Activated B cell treated with CpG ODN at 0.5 μM for 24 hours (primary cell): ENCODE data around the gene SLC13A3. TPM values are rescaled to one million over a fixed set of nuclear protein-coding genes. Genes with fewer than 3 reads are reported as not detected.

Source experiments
- ATAC-seq: fragments of 200-7000 bp; cut with Tn5 transposase; one replicate; pipeline ENCODE4 v1.10.0; 2021; ENCODE audit warnings: low read depth, mild to moderate bottlenecking, moderate library complexity
- CTCF ChIA-PET: fragments of 350-600 bp; sonication (Branson Sonifier 250); formaldehyde crosslinking; loops from one replicate; lab custom pipeline; 2021; ENCODE audit warnings: antibody characterized with exemption; lab: Charles Lee
- POLR2A ChIA-PET: fragments of 350-600 bp; sonication (Branson Sonifier 250); formaldehyde crosslinking; loops from one replicate; lab custom pipeline; 2021; ENCODE audit warnings: antibody characterized with exemption; lab: Charles Lee
- DNase-seq: peaks from one replicate; pipeline ENCODE4 v3.0.0; 2022
- H3K27ac Mint-ChIP-seq: one replicate; pipeline ENCODE4 v1.8.0; 2020; ENCODE audit warnings: mixed read lengths
- H3K27me3 Mint-ChIP-seq: one replicate; pipeline ENCODE4 v1.8.0; 2021; ENCODE audit warnings: mixed read lengths
- H3K36me3 Mint-ChIP-seq: one replicate; pipeline ENCODE4 v1.8.0; 2021; ENCODE audit warnings: low read depth, mixed read lengths
- H3K4me1 Mint-ChIP-seq: one replicate; pipeline ENCODE4 v1.8.0; 2021; ENCODE audit warnings: mixed read lengths
- H3K4me3 Mint-ChIP-seq: one replicate; pipeline ENCODE4 v1.8.0; 2020; ENCODE audit warnings: mild to moderate bottlenecking, mixed read lengths
- H3K9me3 Mint-ChIP-seq: one replicate; pipeline ENCODE4 v1.8.0; 2020; ENCODE audit warnings: mixed read lengths
- intact Hi-C: fragments of 100-400 bp; cut with micrococcal nuclease; formaldehyde crosslinking; loops from one replicate; pipeline ENCODE4 v1.15.1; 2024
- total RNA-seq: library from RNA; stranded (reverse); gene quantifications from 2 replicates; pipeline ENCODE4 v1.2.3, GENCODE V29; 2022
- TF ChIP-seq, protein P1 (sequence below): fragments of 200-600 bp; IDR thresholded peaks from one replicate; pipeline ENCODE4 v1.8.0; 2022; ENCODE audit warnings: antibody characterized with exemption, mild to moderate bottlenecking

SLC13A3 gene
- total RNA-seq, 1 donor from 2014 or later = 0.47 TPM

DNA sequence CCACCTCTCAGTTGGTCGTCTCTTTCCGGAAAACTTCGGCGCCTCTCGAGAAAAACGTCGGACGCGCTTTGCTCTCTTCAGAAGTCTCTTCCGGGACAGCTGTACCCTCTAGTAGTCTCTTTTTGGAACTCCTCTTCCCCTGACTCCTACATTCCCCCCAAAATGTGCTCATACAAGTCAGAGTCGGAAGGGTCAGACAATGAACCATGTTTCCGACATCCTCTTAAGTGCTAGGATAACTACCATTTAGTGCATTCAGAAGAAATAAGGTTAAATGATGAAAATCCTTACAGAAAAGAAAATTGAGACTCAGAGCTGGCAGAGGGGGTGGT is 38.5 kb upstream of the SLC13A3 start:
- ATAC-seq (no peak), DNase-seq (no peak)
- TF ChIP-seq, protein P1, sequence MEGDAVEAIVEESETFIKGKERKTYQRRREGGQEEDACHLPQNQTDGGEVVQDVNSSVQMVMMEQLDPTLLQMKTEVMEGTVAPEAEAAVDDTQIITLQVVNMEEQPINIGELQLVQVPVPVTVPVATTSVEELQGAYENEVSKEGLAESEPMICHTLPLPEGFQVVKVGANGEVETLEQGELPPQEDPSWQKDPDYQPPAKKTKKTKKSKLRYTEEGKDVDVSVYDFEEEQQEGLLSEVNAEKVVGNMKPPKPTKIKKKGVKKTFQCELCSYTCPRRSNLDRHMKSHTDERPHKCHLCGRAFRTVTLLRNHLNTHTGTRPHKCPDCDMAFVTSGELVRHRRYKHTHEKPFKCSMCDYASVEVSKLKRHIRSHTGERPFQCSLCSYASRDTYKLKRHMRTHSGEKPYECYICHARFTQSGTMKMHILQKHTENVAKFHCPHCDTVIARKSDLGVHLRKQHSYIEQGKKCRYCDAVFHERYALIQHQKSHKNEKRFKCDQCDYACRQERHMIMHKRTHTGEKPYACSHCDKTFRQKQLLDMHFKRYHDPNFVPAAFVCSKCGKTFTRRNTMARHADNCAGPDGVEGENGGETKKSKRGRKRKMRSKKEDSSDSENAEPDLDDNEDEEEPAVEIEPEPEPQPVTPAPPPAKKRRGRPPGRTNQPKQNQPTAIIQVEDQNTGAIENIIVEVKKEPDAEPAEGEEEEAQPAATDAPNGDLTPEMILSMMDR = no peak
- peaks cover 27% of the 10 kb centered on the region for H3K36me3 Mint-ChIP-seq
- CTCF ChIA-PET = interaction anchor here (2.0 kb wide), 1 partner anchor 10 kb away, joined by 11 read pairs; no protein-coding TSS in a partner anchor
- H3K27me3 Mint-ChIP-seq = no peaks in the 10 kb centered on the region
- POLR2A ChIA-PET = interaction anchor here (0.6 to 1.6 kb wide), 5 partner anchors 10 to 809 kb away, joined by 3 to 4 read pairs (median 3); partner anchors contain the start of gene ZSWIM1
- H3K27ac Mint-ChIP-seq = peak overlapping the region; percentile 95
- intact Hi-C loops = loop anchor here (1.0 to 10.0 kb wide), 3 partner anchors 283 to 1805 kb away; partner anchors contain the start of genes ELMO2, SLC12A5 and YWHAB
- H3K4me1 Mint-ChIP-seq = peaks cover 46% of the 10 kb centered on the region
- peak overlapping the region; percentile 97 for H3K4me3 Mint-ChIP-seq
- no peaks in the 10 kb centered on the region for H3K9me3 Mint-ChIP-seq

DNA sequence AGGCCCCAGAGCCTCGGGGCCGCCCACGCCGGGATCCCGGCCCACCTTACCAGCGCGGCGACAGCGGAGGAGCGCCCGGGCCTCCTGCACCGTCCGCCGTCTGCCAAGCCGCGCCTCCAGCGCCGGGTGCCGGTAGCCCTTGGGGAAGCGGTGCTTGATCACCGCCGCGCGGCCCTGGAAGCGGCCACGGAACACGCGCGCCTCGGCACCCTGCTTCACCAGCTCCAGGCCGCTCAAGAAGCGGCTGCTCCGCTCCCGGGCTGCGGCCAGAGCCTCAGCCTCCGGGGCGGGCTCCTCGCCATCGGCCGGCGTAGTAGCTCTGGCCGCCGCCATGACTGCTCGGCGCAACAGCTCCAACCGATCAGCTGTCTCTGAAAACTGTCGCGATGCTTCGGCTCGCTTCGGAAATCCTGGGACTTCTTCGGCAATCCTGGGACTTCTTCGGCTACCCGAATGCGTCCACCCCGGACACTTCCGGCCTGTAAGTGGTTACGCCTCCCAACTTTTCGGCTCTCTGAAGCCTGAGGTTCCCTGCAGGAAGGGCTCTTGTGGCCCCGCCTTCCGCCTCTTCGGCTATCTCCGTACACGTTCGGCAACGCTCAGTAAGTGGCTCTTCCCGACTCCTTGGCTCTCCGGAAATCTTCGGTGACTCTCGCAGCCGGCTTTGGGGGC is 38.0 kb upstream of the SLC13A3 start, which contains the start of gene TP53RK:
TP53RK (minus strand) TSS at position 363 of the 672 bp plus-strand sequence; CDS start at position 333, 30 bp downstream.
- Mint-ChIP-seq H3K27me3 (no peaks in the 10 kb centered on the region), H3K36me3 (peaks cover 30% of the 10 kb centered on the region), H3K27ac (peak within 1 kb of the TSS; percentile 95), H3K9me3 (no peaks in the 10 kb centered on the region), H3K4me1 (peaks cover 43% of the 10 kb centered on the region), H3K4me3 (peak within 1 kb of the TSS; percentile 97)
- intact Hi-C loops = loop anchor here (1.0 to 10.0 kb wide), 3 partner anchors 283 to 1804 kb away; partner anchors contain the start of genes ELMO2, SLC12A5 and YWHAB
- ATAC-seq (peak; percentile 97), DNase-seq (peak; percentile 89)
- ChIA-PET CTCF (interaction anchor here (2.0 kb wide), 1 partner anchor 9 kb away, joined by 11 read pairs; no protein-coding TSS in a partner anchor), POLR2A (interaction anchor here (0.6 to 1.6 kb wide), 5 partner anchors 10 to 808 kb away, joined by 3 to 4 read pairs (median 3); partner anchors contain the start of gene ZSWIM1)
- TF ChIP-seq, protein P1 = no peak

DNA sequence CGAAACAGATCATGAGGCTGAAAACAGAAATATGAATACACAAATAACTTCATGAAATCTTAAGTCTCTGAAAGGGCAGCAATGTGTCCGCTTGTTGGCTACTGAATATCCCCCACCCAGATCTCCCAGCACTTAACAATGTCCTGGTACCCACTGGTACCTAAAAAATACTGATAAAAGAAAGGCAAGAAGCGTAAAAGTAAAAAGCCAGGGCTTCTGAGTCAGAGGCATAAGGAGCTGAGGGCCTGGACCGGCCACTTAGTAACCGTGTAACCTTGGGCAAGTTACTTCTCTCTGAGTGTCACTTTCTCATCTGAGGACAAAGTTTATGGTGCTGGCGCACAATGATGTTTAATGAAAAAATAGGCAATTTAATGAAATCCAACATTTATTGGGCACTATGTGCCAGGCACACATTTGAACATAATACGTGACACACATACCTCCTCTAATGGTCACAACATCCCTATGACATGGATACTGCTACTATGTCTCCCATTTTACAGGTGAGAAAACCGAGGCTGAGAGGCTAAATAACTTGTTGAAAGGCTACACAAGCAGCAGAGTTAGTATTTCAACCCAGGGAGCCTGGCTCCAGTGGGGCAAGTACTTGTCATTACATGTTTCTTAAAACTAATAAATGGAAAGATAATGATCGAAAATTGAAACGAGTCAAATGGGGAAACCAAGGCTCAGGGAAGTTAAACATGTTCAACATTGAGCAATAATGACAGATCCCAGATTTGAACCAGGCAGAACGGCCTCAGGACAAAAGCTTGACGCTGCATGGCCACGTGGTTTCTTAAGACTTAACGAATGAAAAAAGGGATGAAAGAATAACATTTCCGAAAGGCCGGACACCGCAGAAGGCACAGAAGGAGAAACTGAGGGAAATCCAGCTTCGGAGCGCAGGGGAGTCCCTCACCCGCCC is 37.2 kb upstream of the SLC13A3 start:
- no peaks in the 10 kb centered on the region for H3K9me3 Mint-ChIP-seq
- H3K4me1 Mint-ChIP-seq = peaks cover 51% of the 10 kb centered on the region
- POLR2A ChIA-PET = interaction anchor here (1.3 to 1.6 kb wide), 3 partner anchors 9 to 807 kb away, joined by 3 to 4 read pairs (median 3); partner anchors contain the start of gene ZSWIM1

DNA sequence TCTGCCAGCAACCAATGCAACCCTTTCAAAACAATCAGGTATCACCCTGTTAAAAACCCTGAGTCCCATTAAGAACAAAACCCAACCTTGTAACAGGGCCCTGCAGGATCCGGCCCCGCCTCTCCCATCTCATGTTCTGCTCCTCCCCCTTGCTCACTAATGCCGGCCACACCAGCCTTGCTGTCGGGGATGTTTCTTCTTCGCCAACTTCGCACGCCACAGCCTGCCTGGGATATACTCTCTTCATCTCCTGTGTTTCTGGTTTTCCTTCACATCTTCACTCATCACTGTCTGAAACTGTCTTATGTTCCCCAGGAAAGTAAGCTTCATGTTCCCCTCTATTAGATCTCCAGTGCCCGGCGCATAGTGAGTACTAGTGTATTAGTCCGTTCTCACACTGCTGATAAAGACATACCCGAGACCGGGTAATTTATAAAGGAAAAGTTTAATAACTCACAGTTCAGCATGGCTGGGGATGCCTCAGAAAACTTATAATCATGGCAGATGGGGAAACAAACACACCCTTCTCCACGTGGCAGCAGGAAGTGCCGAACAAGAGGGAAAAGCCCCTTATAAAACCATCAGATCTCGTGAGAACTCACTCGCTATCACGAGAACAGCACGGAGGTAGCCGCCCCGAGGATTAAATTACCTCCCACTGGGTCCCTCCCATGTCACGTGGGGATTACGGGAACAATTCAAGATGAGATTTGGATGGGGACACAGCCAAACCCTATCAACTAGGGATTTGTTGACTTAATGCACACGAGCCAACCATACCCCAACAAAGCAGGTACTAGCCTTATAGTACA is 32.9 kb upstream of the SLC13A3 start:
- intact Hi-C loops = loop anchor here (10.0 kb wide), 2 partner anchors 659 to 1799 kb away; partner anchors contain the start of genes SLC12A5 and YWHAB
- ATAC-seq = no peak
- Mint-ChIP-seq H3K27me3 (no peaks in the 10 kb centered on the region), H3K4me3 (no peak overlapping the region), H3K27ac (no peak overlapping the region), H3K4me1 (peaks cover 66% of the 10 kb centered on the region), H3K9me3 (no peaks in the 10 kb centered on the region), H3K36me3 (peaks cover 36% of the 10 kb centered on the region)
- CTCF ChIA-PET = interaction anchor here (0.6 to 5.3 kb wide), 2 partner anchors 8 to 163 kb away, joined by 3 to 50 read pairs; no protein-coding TSS in a partner anchor
- POLR2A ChIA-PET = no interaction called here
- TF ChIP-seq, protein P1 = no peak
- DNase-seq = no peak

More for the DNA sequence above, 37.2 kb upstream of the SLC13A3 start:
- peak overlapping the region; percentile 85 for H3K27ac Mint-ChIP-seq
- TF ChIP-seq, protein P1 = no peak
- no peak for DNase-seq
- CTCF ChIA-PET = interaction anchor here (2.0 kb wide), 1 partner anchor 8 kb away, joined by 11 read pairs; no protein-coding TSS in a partner anchor
- no peak for ATAC-seq
- no peaks in the 10 kb centered on the region for H3K27me3 Mint-ChIP-seq
- H3K36me3 Mint-ChIP-seq = peaks cover 38% of the 10 kb centered on the region
- intact Hi-C loops = loop anchor here (1.0 to 10.0 kb wide), 3 partner anchors 282 to 1804 kb away; partner anchors contain the start of genes ELMO2, SLC12A5 and YWHAB
- H3K4me3 Mint-ChIP-seq = peak overlapping the region; percentile 97
